Measurements from ENCODE around the gene MIR17HG. TPM values are rescaled to one million over a fixed set of nuclear protein-coding genes. Genes with fewer than 3 reads are reported as not detected.
"Not testable (repeated sequence)": the region's sequence is repeated elsewhere in the genome, so short reads cannot be mapped to it uniquely, and the experiment has no call there.

MIR17HG gene
- 4.8 and 14.3 TPM in 2 replicates for total RNA-seq

DNA sequence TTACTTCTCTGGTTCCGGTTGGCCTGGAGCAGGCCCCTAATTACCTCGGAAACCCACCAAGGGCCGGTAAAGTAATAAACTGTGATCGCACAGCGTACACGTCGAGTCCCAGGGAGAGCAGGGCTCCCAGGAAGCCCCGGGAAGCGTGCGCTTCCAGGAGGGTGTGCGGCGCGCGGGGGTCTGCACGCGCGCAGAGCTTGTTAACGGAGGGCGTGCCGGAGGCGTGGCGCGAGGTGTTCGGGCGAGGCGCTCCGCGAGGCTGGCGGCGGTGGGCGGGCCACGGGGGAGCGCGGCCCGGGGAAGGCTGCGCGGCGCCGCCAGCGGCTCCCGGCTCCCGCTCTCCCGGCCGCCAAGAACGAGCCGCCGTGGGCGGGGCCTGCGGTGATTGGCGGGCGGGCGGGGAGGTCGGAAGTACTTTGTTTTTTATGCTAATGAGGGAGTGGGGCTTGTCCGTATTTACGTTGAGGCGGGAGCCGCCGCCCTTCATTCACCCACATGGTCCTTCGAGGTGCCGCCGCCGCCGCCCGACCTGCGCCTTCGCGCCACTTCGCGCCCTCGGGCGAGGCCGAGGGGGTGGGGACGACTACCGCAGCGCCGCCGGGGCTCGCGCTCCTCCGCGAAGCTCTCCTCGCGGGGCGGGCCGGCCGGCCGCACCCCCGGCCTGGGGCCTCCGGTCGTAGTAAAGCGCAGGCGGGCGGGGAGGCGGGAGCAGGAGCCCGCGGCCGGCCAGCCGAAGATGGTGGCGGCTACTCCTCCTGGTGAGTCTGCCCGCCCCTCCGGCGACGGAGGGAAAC is at the start of gene MIR17HG:
Gene MIR17HG, plus strand, starts transcription at position 486 of the 794 bp plus-strand sequence.
- DNase-seq (ENCODE audit: low read depth in 2 of 2), result peak; percentile 89 to 90

- DNase-seq (ENCODE audit: low read depth in 2 of 2), result no peak
These were observed 49.4 kb upstream of the MIR17HG start for GRCh38 chr13:91298060-91298459.

DNA sequence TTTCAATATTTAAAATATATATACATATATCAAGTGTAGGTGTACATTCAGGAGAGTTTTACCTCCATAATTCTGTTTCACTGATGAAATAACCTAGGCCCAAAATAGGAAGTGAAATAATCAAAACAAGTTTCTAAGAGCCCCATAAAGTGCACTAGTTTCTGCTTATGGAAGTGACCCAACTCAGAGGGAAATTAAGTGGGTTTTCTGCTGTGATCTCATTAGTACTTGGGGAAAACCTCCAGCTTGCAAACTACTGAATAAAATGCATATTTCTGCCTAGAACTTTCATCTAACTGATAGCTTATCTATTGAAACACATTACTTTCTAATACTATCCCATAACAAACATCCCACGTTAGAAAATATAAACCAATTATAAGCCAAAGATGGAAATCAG is 45.4 kb upstream of the MIR17HG start:
- no peak for DNase-seq (ENCODE audit: low read depth in 2 of 2)

- no peak for DNase-seq (ENCODE audit: low read depth in 2 of 2)
These were observed 44.5 kb upstream of the MIR17HG start for GRCh38 chr13:91303031-91303430.

- no peak for DNase-seq (ENCODE audit: low read depth in 2 of 2)
These were observed 42.7 kb upstream of the MIR17HG start for GRCh38 chr13:91304741-91305140.

DNA sequence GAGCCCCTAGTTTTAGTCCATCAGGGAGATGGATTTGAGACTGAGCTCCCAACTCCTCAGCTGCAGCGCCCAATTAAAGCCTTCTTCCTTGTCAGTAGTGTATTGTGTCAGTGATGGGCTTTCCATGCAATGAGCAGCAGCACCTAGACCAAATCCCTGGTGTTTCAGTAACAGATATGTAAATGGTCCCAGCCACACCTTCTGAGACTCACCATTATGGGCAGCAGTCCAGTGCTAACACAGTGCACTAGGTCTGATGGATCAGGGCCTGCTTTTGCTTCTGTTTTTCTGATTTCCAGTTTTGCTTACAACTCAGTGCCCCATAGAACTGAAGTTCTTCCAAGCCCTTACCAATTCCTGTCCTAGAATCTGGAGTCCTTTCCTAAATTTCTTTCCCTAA is 41.8 kb upstream of the MIR17HG start:
- no peak for DNase-seq (ENCODE audit: low read depth in 2 of 2)

GRCh38 chr13:91307887-91308286 is 39.6 kb upstream of the MIR17HG start:
- no peak for DNase-seq (ENCODE audit: low read depth in 2 of 2)

GRCh38 chr13:91308299-91308698 is 39.2 kb upstream of the MIR17HG start:
- DNase-seq (ENCODE audit: low read depth in 2 of 2), result no peak

GRCh38 chr13:91311491-91311890 is 36.0 kb upstream of the MIR17HG start:
- DNase-seq (ENCODE audit: low read depth in 2 of 2), result no peak

DNA sequence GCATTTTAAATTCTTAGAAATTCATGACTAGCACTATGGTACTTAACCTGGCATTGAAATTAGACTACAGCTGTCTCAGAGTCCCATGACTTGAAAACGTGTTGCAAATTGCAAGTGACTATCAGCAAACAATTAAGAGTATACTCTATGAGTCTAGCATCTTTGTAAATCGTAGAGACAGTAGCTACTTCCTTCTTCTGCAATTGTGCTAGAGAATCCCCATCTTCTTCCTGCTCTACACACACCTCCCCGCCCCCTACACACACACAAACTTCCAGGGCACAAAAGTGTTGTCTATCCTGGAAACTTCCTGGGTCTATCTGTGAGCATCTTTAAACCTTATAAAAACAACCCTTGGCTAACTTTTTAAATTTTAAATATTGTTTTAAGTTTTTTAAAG is 35.2 kb upstream of the MIR17HG start:
- DNase-seq (ENCODE audit: low read depth in 2 of 2), result no peak

- DNase-seq (ENCODE audit: low read depth in 2 of 2), result peak; percentile 57 to 59
These were observed 34.4 kb upstream of the MIR17HG start for GRCh38 chr13:91313103-91313502.

- DNase-seq (ENCODE audit: low read depth in 2 of 2), result no peak
These were observed 33.9 kb upstream of the MIR17HG start for GRCh38 chr13:91313581-91313980.

- DNase-seq (ENCODE audit: low read depth in 2 of 2), result no peak
These were observed 32.6 kb upstream of the MIR17HG start for GRCh38 chr13:91314888-91315287.

GRCh38 chr13:91318886-91319285 is 28.6 kb upstream of the MIR17HG start:
- no peak for DNase-seq (ENCODE audit: low read depth in 2 of 2)

GRCh38 chr13:91319996-91320395 is 27.5 kb upstream of the MIR17HG start:
- no peak for DNase-seq (ENCODE audit: low read depth in 2 of 2)

DNA sequence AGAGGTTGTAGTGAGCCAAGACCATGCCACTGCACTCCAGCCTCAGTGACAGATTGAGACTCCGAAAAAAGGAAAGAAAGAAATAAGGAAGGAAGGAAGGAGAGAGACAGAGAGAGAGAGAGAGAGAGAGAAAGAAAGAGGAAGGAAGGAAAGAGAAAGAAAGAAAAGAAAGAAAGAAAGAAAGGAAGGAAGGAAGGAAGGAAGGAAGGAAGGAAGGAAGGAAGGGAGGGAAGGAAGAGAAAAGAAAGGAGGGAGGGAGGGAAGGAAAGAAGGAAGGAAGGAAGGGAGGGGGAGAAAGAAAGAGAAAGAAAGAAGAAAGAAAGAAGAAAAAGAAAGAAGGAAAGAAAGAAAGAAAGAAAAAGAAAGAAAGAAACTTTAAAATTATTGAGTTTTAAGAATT is 26.5 kb upstream of the MIR17HG start:
- DNase-seq (ENCODE audit: low read depth in 2 of 2), result not testable (repeated sequence)

- no peak for DNase-seq (ENCODE audit: low read depth in 2 of 2)
These were observed 24.1 kb upstream of the MIR17HG start for GRCh38 chr13:91323349-91323748.

- DNase-seq (ENCODE audit: low read depth in 2 of 2), result peak; percentile 40 to 83
These were observed 21.3 kb upstream of the MIR17HG start for GRCh38 chr13:91326146-91326545.

GRCh38 chr13:91328726-91329125 is 18.8 kb upstream of the MIR17HG start:
- DNase-seq (ENCODE audit: low read depth in 2 of 2), result no peak

- no peak for DNase-seq (ENCODE audit: low read depth in 2 of 2)
These were observed 17.8 kb upstream of the MIR17HG start for GRCh38 chr13:91329733-91330132.

GRCh38 chr13:91331047-91331915 is 16.2 kb upstream of the MIR17HG start:
- DNase-seq (ENCODE audit: low read depth in 2 of 2), result no peak

DNA sequence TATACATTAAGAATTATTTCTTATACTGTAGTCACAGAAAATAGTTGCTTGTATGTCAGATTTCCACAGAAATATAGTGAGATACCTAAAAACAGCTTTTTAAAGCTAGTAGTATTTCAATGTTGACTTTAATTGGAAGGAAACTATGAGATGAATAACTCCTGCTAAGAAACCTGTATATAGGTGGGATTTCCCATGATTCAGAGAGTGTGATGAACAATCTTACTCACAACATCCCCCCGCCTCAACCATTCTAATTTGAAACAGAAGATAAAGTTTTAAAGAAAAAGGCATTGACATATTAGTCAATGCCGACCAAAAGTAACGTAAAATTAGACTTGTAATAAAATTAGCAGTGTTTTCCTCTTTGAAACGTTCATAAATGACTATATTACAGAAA is 1.4 kb upstream of the MIR17HG start:
- DNase-seq (ENCODE audit: low read depth in 2 of 2), result no peak

DNA sequence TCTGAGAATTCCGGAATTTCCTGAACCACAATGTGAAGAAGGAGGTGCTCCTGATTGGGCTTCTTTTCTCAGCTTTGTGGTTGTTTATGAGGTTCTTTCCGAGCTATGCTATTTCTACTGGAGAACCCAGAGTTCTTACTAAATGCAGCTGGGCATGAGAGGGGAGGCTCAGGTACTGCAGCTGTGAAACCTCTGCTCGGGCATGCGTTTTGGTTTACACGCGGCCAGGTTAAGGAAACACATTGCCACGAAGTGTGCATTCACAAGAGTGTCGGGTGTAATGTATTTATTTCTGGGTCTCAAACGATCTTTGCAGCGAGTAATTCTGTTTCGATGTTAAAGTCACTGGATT is 661 bp upstream of the MIR17HG start:
- peak; percentile 15 to 20 for DNase-seq (ENCODE audit: low read depth in 2 of 2)

Data from lung microvascular endothelial cell (primary cell).